Effector CD8-positive, alpha-beta T cell (primary cell): ENCODE results near the gene POLD1.
"Not testable (repeated sequence)": the region's sequence is repeated elsewhere in the genome, so short reads cannot be mapped to it uniquely, and the experiment has no call there.

Experiments used
- DNase-seq: peaks from one replicate; lab custom pipeline; 2025; lab: John Stamatoyannopoulos, UW

POLD1 gene

GRCh38 chr19:50390952-50391351 is 6.8 kb downstream of the POLD1 start:
- not testable (repeated sequence) for DNase-seq

DNA sequence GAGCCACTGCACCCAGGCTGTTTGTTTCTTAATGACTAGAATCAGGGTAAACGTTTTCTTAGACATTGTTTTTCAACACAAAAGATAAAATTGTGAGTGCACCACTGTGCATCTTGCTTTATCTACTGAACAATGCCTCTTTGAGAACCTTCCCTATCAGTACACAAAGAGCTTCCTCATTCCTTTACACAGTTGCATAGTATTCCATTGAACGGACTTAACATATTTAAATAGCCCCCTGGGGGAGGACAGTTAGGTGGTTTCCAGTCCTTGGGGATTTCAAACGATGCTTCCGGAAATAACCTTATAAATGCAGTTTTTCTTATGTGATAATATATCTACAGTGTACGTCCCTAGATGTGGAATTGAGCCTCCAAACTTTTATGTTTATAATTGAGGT is 8.6 kb downstream of the POLD1 start:
- DNase-seq, result no peak

DNA sequence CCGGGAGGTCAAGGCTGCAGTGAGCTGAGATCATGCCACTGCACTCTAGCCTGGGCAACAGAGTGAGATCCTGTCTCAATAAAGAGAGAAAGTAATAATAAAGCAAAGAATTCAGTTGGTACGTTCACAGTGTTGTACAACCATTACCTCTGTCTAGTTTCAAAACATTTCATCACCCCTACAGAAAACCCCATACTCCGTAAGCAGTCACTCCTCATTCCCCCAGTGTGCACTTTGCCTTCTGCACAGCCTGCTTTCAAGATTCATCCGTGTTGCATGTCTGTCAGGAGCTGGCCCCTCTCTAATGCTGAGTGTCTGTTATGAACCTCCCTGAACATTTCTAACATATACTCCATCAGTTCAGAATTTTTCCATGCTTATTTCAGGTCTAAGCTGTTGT is 9.4 kb downstream of the POLD1 start:
- no peak for DNase-seq

GRCh38 chr19:50394017-50394416 is 9.9 kb downstream of the POLD1 start:
- DNase-seq, result no peak

DNA sequence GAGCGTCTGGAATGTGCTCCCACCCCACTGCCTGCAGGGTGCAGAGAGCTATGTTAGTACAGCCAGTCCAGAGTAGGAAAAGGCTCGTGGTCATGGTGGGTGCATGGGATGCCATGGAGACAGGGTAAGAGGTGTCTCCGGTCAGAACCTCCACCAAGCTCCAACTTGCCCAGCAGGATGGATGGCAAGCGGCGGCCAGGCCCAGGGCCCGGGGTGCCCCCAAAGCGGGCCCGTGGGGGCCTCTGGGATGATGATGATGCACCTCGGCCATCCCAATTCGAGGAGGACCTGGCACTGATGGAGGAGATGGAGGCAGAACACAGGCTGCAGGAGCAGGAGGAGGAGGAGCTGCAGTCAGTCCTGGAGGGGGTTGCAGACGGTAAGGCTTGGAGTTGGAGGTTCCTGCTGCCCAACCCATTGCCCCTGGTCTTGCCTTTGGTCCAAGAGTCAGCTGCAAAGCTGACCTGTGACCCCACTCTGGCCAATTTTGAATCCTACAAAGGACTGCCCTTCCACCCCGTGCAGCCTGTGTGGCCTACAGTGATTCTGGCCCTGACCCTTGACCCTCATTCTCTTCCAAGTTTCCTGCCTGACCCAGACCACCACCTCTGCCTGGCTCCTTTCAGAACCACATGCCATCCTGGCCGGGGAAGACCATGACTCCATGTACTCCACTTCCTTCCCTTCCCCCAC is 14.7 kb downstream of the POLD1 start:
- DNase-seq, result no peak

DNA sequence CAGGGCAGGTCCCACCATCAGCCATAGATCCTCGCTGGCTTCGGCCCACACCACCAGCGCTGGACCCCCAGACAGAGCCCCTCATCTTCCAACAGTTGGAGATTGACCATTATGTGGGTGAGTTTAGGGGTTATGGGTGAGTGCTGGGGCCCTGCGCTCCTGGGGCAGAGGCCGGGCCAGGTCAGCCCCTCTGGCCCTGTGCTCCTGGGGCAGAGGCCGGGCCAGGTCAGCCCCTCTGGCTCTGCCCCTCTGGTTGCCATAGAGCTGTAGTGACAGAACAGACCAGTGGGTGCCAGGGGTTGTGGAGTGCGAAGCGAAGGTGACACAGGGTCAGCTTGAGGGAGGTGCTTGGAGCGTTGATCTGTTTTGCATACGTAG is 15.2 kb downstream of the POLD1 start:
- DNase-seq, result no peak

DNA sequence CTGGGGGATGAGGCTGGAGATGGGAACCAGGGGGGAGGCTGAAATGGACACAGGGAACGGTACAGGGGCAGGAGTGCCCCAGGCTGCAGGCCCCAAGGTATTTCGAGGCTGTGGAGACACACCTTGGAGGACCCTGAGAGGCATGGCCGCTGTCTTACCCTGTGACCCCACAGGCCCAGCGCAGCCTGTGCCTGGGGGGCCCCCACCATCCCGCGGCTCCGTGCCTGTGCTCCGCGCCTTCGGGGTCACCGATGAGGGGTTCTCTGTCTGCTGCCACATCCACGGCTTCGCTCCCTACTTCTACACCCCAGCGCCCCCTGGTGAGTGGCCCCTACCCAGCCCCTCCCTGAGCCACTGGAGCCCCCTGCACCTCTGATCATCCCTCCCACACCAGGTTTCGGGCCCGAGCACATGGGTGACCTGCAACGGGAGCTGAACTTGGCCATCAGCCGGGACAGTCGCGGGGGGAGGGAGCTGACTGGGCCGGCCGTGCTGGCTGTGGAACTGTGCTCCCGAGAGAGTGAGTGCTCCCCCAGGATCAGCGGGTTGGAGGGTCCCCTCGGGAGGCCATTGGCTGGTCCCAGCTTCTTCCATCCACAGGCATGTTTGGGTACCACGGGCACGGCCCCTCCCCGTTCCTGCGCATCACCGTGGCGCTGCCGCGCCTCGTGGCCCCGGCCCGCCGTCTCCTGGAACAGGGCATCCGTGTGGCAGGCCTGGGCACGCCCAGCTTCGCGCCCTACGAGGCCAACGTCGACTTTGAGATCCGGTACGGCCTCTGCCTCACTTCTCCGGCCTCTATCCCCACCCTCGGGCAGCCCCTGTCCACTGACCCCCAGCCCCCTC is 17.7 kb downstream of the POLD1 start:
- no peak for DNase-seq

- no peak for DNase-seq
Measured at GRCh38 chr19:50402544-50403301, 18.6 kb downstream of the POLD1 start.

- DNase-seq, result no peak
Measured at GRCh38 chr19:50406156-50406820, 22.1 kb downstream of the POLD1 start.

GRCh38 chr19:50406829-50407228 is 22.7 kb downstream of the POLD1 start:
- DNase-seq, result no peak

- DNase-seq, result no peak
Measured at GRCh38 chr19:50409347-50409746, 25.2 kb downstream of the POLD1 start.

- DNase-seq, result no peak
Measured at GRCh38 chr19:50410109-50410508, 26.0 kb downstream of the POLD1 start.

- no peak for DNase-seq
Measured at GRCh38 chr19:50412419-50412818, 28.3 kb downstream of the POLD1 start.

GRCh38 chr19:50413096-50413495 is 28.9 kb downstream of the POLD1 start:
- DNase-seq, result no peak

DNA sequence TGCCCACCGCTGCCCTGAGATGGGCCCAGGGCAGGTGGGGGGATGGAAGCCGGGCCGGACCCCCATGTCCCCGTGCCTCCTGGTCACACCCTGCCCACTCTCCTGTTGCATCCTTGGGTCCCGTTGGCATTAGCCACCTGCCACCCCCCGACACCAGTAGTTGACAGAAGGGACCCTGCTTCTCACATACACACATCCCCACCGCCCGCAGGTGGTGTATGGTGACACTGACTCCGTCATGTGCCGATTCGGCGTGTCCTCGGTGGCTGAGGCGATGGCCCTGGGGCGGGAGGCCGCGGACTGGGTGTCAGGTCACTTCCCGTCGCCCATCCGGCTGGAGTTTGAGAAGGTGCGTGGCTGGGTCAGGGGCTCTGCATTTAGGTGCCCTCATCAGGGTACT is 29.4 kb downstream of the POLD1 start:
- DNase-seq, result no peak

DNA sequence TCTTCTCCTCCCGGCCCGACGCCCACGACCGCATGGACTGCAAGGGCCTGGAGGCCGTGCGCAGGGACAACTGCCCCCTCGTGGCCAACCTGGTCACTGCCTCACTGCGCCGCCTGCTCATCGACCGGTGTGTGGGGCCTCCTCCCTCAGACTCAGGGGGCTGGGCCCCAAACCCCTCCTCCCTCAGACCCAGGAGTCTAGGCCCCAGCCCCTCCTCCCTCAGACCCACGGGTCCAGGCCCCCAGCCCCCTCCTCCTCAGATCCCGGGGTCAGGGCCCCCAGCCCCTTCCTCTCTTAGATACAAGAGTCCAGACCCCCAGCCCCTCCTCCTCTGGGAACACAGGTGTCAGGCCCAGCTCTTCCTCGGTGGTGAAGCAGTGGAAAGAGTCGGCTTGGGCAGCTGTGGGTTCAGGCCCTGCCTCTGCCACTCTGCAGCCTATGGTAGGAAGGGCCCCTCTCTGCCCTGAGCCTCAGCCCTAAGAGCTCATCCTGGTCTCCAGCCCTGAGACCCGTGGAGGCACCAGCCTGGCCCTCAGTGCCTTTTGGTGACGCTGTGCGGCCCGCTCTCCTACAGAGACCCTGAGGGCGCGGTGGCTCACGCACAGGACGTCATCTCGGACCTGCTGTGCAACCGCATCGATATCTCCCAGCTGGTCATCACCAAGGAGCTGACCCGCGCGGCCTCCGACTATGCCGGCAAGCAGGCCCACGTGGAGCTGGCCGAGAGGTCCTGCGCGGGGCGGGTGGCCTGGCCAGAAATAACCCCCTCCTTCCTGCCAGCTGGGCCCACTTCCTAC is 30.9 kb downstream of the POLD1 start:
- DNase-seq, result peak; percentile 57

- no peak for DNase-seq
Measured at GRCh38 chr19:50415661-50416033, 31.5 kb downstream of the POLD1 start.

- DNase-seq, result no peak
Measured at GRCh38 chr19:50416034-50416977, 32.2 kb downstream of the POLD1 start.

DNA sequence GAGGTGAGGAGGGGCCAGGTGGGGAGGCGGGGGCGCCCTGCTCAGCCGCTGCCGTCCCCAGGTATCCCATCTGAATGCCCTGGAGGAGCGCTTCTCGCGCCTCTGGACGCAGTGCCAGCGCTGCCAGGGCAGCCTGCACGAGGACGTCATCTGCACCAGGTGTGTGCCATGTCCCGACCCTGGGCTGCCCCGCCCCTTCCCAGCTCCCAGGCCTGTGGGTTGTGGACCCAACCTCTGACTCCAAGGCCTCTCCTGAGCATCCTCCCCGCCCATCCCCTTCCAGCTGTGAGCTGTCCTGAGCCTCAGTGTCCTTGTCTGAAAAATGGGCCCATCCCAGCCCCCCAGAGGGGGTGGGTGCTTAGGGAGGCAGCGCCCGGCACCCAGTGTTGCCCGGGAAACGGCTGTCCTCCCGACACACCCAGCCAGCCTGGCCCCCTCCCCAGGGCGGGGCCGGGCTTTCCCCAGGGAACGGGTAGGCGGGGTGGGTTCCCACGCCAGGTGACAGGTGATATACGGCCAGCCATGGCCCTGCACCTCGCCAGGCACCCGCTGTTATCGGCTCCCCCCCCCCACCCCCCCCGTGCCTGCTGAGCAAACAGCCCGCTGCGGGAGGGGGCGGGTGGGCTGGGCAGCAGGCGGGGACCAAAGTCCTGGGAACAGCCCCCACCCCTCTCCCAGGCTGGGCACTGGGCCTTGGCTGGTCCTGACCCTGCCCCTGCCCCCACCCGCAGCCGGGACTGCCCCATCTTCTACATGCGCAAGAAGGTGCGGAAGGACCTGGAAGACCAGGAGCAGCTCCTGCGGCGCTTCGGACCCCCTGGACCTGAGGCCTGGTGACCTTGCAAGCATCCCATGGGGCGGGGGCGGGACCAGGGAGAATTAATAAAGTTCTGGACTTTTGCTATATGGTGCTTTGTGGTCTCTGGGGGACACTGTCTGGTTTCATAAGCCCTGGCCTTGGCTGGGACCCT is 33.2 kb downstream of the POLD1 start:
- no peak for DNase-seq
